AML-193 (cell line): ENCODE measurements around the gene NELL1.

ENCODE experiments used
- DNase-seq, 2 experiments: peaks; one replicate each; lab custom pipeline; 2025; lab: John Stamatoyannopoulos, UW

Gene NELL1

DNA sequence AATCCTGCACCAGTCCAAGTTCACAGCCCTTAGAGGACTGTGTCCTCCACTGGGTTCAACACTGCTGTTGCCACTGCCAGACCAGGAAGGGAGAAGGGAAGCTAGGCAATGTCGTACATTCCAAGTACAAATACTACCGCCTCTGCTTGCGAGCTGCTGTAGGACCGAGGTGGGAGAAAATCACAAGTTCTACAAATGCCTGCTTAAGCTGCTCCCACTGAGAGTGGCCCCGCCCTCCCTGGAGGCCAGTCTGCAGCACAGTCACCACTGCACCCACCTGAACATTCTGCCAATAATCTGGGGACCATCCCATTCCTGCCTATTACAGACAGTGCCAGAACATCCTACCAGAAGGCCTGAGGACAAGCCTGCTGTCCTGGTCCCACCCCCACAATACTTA lies 816.0 kb downstream of the NELL1 start:
- DNase-seq: no peak

DNA sequence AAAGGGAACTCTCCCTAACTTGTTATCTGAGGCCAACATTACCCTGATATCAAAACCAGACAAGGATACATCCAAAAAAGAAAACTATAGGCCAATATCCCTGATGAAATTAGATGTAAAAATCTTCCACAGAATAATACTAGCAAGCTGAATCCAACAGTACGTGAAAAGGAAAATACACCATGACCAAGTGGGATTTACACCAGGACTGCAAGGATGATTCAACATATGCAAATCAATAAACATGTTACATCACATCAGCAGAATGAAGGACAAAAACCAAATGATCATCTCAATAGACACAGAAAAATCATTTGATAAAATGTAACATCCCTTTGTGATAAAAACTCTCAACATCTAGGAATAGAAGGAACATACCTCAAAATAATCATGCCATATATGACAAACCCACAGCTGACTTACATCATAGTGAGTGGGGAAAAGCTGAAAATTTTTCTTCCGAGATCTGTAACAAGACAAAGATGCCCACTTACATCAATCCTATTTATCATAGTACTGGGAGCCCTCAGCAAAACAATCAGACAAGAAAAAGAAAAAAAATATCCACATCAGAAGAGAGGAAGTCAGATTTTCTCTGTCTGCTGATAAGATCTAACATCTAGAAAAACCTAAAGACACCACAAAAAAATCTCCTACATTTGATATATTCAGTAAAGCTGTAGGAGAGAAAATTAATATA lies 820.2 kb downstream of the NELL1 start:
- DNase-seq: no peak

DNA sequence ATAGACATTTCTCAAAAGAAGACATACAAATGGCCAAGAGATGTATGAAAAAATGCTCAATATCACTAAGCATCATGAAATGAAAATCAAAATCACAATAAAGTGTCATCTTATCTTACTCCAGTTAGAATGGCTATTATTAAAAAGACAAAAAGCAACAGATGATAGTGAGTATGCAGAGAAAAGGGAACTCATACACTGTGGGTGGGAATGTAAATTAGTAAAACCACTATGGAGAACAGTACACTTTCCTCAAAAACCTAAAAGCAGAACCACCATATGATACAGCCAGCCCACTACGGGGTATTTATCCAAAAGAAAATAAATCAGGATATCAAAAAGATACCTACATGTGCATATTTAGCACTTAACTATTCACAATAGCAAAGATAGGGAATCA lies 823.5 kb downstream of the NELL1 start:
- no peak for DNase-seq

DNA sequence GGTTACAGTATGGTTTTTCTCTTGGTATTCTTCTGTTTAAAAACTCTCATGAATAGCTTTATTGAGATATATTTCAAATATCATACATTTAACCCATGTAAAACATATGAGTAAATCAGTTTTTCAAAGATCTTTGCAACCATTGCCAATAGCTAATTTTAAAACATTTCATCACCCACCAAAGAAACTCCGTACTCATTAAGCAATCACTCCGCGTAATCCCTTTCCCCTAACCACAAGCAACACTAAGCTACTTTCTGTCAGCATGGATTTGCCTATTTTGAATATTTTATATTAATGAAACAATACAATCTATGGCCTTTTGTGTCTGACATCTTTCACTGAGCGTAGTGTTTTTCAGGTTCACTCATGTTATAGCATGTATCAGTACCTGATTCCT lies 825.6 kb downstream of the NELL1 start:
- DNase-seq: no peak

DNA sequence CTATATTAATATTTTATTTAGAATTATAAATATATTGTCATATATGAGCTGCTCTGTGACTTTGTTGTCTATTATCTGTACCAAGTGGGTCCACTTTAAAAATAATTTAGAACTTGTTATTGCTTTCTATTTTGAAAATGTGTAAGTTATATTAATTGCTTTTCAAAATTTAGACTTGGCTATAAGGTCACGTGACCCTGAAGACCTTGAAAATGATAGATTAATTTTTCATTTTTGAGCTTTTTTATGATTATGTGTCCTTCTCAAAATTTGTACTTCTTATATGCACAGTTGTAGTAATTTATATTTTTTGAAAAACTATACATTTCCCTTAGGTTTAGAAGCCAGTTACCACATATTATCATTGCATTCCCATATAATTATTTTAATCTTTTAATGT lies 826.5 kb downstream of the NELL1 start:
- DNase-seq: no peak

DNA sequence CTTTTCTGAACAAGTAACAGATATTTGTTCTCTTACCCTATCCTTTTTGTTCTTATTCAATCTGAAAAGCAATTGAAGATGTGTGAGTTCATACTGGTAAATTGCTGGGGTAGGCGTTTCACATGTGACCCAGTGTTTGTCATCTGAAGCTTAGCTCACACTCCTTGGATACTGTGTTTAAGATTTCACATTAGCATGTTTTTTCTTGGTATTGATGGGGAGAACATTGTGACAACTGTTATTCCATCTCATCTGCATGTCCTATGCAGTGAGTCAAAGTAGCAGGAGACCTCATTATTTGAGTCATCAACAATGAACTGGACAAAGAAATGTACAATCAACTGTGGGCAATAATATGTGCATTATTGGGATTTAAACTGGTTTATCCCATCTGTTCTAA lies 831.9 kb downstream of the NELL1 start:
- no peak for DNase-seq

DNA sequence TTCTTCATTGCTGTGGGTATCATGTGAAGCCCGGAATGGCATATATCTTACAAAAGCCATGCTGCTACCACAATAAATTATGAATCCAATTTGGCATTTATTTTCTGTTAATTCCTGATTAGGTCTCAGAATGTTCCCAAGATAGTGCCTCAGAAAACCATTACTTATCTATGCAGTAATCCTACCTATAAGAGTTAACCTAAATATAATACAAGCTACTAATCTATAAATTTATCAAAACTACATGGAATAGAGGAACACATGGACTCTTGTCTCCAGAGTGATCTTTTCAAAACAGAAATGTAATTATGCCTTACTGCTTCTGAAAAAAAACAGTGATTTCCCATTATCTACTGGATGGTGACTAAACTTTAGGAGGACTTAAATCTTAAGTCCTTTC lies 835.7 kb downstream of the NELL1 start:
- DNase-seq: no peak

DNA sequence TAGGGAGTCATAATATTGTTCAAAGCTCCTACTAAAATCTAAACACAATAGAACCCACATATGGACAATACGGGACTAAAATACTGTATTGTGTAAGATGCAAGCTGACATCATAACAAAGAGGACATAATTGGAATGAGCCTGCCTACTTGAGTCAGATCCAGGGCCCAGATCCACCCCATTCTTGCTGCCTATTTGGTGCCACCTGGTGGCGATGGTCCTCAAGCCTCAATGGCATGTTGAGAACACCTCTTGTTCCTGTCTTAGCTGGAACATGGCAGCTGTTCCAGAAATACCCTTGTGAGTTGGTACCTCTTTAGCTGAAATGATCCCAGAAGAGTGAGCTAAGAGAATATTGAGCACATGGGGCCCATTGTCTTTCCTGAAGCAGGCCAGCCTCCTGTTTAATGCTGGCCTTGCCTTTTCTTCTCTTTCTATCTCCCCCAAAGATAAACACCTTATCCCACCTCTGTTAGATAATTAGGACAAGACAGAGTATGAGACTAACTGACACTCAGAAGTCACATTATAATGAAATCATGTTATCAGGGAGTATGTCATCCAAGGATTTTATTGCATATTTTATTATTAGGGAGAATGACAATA lies 842.6 kb downstream of the NELL1 start:
- DNase-seq: peak; percentile 27 to 36

DNA sequence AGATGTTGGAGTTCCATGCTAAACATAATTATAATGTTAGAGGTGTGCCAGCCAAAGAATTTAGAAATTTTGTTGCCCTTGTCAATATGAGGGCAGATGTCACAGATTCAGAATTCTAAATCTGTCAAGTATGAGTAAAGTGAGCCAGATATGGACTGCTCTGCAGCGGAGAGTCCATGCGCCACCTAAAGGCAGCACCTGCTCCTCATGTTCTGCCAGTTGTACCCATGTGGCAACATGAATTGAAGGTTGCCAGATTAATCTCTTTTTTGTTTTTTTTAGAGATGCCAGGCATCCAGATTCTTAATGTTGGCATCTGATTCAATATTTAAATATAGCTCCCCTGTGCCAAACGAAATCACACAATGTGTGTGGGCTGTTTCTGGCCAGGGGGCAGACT lies 844.9 kb downstream of the NELL1 start:
- DNase-seq: peak in 1 of 2 experiments; percentile 7

DNA sequence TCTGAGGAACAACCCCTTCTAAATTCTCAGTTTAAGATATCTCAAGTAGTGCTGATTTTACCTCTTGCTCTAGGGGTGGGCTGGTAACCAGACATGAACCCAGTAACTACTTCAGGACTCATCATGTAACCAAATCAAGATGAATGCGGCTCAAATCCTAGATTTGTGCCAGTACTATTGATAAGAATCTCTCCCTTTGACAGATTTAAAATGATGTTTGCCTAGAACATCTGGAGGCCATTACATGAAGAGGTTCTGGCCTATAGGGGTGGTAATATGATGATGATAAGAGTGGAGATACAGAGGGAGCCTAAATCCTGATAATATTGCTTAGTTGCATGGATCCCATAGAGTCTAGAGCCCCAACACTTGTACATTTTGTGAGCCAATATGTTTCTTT lies 850.9 kb downstream of the NELL1 start:
- DNase-seq: no peak

DNA sequence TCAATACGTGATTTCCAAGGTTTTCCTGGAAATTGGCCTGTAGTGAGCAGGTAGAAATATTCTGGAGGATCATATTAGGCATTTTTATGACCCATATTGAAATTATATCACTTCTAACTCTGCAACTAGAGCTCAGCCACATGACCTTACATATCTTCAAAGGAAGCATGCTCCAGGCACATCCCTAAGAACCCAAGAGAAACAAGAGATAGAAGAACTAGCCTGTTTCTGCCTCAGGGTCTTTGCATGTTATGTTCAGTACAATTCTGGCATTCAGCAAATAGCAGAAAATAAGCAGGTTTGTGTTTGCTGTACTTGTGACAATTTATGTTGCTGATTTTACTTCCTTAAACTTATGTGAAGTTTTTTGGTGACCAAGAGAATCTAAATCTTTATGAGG lies 859.8 kb downstream of the NELL1 start:
- DNase-seq: no peak

DNA sequence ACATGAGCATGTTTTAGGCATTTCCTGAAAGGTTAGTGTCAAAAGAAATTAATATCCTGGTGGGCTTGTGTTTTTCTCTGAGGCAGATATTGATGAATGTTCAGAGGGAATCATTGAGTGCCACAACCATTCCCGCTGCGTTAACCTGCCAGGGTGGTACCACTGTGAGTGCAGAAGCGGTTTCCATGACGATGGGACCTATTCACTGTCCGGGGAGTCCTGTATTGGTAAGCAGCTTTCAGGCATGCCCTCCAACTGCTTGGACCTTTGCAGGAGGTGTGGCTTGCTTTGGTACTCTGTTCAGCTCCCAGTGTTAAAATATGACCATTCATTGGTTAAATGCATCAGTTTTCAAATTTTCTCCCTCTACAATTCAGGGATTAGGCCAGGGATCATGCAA lies 864.9 kb downstream of the NELL1 start:
- no peak for DNase-seq

DNA sequence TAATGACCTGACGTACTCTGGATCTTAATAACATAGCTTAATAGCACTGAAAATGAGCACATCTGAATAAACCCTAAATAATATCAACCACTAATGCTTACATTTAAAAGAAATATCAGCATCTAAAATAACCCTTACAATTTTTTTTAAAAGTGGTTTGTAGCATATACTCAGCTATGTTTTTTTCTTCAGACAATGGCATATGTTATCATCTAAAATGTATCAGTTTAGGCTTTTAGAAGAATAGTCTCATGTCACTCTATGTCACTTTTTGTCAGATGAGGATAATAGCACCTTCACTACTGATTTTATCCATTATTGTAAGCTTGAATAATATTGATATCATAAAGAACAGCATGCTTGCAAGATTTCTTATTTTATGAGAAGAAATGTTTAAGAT lies 868.6 kb downstream of the NELL1 start:
- DNase-seq: no peak

DNA sequence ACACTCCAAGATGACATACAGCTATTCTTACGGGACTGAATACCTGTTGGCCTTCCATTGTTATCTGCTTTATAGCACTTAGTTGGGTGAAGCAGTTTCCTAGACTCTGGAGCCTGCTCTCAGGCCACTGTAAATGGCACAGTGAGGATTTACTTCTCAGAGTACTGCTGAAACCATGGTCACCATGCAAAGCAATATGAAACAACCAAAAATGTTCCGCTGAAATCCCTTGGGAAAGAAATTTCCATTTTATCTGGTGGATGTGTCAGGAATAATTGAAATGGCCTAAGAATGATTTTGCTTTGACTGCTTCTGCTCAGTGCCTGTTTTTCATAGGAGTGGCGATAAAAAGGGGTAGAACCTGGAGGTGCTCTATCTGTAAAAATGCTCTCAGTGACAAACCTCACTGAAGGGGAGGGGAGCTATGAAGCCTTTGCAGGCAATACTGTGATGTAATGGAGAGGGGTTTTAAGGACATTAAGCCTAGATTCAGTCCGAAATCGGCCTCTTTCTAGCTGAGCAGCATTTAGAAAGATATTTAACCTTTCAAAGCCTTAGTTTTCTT lies 871.9 kb downstream of the NELL1 start:
- DNase-seq: no peak

DNA sequence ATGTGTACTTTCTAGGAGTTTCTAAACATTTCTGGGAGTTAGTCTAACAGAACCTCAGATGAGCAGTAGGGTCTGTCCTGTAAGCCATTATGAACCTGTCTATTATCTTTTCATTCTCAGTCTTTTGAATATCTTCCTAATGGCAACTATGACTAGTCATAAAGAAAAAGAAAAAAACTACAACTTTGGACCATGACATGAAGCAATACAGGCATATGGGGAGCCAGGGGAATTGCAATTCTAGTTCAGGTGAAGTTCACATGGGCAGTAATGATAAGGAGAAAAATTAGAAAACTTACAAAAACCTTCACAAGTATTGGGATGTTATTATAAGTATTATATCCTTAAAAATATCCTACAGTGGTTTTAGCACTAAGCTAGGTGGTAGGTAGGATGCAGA lies 874.5 kb downstream of the NELL1 start:
- no peak for DNase-seq

DNA sequence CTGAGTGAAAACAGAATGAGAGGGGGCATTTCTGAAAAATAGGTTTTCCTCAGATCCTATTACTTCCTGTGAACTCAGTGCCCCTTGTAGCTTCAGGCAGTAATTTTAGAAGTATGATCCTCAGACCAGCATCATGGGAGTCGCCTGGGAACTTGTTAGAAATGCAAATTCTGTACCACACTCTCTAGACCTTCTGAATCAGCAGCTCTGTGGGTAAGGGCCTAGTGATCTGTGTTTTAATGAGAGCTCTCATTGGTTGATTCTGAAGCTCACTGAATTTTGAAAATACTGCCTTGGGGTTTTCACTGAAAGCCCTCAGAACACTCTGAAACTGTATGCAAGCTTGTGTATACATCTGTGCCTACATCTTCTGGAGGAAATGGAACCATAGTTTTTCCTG lies 876.3 kb downstream of the NELL1 start:
- DNase-seq: no peak

DNA sequence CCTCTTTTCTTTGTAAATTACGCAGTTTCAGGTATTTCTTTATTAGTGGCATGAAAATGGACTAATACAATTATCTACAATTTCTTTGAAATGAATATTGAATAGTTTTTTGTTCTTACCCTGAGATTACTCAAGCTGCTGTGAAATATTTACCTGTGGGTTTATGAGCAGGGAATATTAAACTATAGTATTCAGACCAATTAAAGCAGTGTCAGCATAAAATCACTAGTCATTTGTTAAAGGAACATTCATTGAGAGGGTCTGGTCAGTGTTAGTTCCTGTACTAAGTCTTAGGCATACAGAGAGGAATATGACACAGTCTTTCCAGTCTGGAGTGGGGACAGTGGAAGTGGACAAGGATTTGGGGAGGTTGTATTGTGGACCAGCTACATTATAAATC lies 877.3 kb downstream of the NELL1 start:
- no peak for DNase-seq

DNA sequence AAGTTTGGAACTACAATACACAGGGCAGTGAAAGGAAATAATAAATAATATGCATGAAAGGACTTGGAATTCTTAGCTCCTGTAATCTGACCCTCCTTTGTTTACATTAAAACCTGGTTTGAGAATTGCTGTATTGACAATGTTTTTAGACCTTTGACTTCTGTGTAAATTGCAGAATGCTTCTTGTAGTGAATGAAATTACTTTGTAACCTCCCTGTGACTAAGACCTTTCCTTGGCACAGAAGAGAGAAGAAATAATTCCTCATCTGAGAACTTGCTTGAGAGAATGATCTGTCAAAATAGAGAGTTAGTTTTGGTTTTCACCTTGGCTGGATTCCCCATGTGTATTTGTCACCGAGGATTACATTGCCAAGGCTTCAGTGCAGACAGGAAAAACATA lies 883.5 kb downstream of the NELL1 start:
- no peak for DNase-seq

DNA sequence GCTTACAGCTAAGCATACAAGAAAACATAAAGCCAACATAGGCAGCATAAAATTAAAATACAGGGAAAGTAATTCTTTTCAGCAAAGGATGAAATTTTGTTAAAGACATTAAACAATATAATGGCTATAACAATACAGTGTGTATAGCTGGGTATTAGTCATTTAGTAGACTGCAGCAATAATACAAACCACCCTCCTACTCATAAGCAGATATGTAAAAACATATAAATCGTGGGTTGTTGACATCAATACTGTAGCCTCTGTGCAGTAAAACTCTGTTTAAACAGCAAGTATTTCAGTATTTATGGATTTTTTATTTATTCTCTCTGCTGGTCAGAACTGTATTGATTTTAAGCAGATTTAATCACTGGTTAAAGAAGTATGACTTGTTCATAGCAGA lies 884.4 kb downstream of the NELL1 start:
- DNase-seq: no peak

DNA sequence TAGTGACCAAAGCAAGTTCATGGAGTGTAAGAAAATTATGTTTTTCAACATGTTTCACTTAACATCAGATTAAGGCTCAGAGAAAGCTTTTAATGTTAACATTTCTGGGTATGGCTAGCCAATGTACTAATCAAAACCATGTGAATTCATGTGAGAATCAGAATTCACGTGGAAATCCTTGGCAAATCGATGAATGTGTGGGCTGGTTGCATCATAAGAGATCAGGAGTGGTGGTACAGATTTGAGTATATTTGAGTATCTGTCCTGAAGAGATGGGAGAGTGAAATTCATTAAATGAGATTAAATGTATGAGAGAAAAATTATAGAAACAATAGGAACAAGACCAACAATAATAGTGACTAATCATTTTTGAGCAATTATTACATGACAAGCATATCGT lies 884.9 kb downstream of the NELL1 start:
- DNase-seq: no peak

DNA sequence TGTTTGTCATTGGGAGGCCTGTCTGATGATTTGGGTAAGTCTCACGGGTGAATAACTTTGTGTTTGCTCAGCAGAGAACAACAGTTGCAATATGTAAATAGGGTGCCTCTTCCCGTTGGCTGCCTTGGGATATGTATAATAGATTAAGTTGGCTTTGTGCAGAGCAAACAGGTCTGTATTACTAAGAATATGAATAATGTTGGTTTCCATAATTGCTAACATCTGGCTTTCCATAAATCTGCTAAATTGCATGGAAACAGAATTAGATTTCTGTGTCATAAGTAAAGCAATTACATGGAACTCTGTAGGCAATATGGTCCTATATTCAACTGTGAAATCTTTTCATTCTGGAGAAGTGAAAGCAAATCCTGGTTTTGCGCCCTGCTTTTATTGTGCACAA lies 887.5 kb downstream of the NELL1 start:
- no peak for DNase-seq

DNA sequence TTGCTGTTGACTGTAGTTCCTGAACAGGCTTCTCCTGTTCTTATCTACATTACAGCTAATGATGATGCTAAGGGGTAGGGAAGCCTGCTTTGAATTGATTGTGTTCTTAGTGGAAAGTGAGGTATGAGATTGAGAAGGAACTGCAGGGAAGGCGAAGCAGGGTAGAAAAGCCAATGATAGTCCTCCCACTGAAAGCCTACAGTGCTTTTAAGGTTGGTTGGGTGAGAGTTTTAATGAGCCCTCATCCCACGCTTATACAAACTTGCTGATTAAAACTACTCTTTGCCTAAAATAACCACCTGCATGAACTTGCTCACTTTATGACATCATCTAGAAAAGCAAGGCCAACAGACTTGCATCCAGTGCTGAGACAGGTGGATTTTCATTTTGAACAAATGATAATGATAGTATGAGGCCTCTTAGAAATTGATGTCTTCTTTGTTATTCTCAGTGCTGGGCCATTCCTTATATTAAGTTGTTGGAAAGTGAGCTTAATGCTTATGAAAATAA lies 891.1 kb downstream of the NELL1 start:
- no peak for DNase-seq

DNA sequence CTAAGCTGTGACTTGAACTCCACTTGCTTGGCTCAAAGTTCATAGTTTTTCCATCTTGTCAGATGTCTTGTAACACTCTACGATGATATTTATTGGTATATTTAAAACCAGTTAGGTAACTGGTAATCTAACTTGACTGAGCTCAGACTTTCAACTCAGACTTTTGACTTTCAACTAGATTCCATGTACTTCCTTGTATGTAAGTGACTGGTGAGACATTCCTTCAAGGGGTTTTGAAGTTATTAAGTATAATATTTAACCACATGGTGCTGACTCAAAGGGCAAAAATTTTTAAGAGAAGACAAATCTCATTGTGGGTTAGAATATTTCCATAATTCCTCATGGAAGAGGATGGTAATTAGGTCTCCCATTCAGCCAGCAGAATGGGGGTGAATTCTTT lies 892.2 kb downstream of the NELL1 start:
- DNase-seq: no peak

DNA sequence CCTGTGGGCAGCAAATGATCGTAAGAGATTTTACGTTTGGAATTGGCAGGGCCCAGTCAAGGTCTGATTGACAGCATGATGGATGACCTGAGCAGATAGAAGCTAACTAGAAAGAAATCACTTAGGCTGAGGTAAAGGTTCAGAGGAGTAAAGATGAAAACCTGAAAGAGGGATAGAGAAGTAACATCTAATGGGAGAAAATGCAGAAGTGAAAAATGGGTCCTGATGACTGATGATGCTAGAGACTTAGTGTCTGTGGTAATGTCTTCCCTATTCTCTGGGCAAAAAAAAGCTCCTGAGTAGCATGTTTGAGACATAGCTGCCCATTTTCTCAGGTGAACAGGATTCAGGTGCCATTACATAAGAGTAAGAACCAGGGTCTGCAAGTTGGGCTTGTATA lies 894.7 kb downstream of the NELL1 start:
- DNase-seq: no peak
